Cerebellar nuclear complex (tissue), 1 donor: Measurements from ENCODE around the gene CCDC187.

Experiments used
- DNase-seq, 2 experiments: peaks; one replicate each; lab custom pipeline; 2025; lab: John Stamatoyannopoulos, UW

Gene CCDC187

GRCh38 chr9:136339173-136339957 is 35.5 kb upstream of the CCDC187 start:
- no peak for DNase-seq

DNA sequence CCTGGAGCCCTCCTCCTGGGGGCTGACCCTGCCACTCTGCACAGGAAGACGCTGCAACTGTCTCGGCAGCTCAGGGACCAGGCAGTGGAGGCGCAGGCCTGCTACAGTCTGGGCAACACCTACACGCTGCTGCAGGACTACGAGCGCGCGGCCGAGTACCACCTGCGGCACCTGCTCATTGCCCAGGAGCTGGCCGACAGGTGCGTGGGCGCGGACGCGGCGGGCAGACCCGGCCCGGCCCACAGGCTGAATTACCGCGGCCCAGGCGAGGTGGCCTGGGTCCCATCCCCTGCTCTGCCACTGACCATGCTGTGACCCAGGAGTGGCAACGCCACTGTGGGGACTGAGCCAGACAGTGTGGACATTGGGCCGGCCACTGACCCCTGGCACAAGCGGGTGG is 34.6 kb upstream of the CCDC187 start:
- DNase-seq = no peak

DNA sequence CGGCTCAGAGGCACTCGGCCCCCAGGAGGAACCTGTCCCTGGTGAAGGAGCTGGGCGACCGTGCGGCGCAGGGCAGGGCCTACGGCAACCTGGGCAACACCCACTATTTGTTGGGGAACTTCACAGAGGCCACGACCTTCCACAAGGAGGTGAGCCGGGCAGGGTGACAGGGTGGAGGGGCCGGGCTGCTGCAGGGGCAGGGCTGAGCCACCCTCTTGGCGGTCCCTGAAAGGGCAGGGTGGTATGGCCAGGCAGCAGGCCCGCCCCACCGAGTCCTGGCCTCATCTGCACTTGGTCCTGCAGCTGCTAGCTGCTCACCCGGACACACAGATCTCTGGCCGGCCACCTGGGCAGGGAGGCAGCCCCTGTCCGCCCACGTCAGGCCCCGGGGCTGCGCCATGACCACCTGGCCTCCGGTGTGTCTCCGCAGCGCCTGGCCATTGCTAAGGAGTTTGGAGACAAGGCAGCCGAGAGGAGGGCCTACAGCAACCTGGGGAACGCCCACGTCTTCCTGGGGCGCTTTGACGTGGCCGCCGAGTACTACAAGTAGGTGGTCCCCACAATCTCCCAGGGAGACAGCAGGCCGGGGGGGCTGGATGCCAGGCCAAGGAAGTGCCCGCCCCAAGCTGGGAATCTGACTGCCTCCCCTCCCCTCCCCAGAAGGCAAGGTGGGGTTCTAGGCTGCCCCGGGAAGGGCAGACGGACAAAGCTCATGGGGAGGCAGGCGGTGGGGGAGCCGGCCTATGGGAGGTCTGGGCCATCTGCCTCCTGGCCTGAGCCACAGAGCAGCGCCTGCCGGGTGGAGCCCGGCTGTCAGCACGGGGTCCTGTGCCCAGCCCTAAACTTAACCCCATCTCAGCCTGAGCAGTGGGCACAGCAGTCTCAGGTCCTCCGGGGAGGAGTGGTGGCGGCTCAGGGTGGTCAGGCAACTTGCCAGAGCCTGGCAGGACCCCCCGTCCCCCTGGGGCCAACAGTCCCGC is 33.8 kb upstream of the CCDC187 start:
- DNase-seq = no peak

DNA sequence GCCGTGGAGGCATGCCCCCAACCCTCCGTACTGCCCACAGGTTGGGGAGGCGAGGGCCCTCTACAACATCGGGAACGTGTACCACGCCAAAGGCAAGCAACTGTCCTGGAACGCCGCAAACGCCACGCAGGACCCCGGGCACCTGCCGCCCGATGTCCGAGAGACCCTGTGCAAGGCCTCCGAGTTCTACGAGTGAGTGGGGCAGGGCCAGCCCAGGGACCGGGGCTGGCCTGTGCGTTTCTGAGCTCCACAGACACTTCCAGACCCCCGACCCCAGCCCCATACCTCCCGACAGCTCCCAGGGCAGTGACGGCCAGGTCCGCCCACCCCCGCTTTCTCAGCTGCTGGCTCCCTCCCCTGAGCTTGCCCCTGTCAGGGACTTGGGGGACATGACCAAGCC is 33.0 kb upstream of the CCDC187 start:
- no peak for DNase-seq

- DNase-seq = no peak
Measured at GRCh38 chr9:136336156-136336870, 32.4 kb upstream of the CCDC187 start.

- DNase-seq = no peak
Measured at GRCh38 chr9:136335296-136336155, 31.6 kb upstream of the CCDC187 start.

- no peak for DNase-seq
Measured at GRCh38 chr9:136334541-136334940, 30.6 kb upstream of the CCDC187 start.

GRCh38 chr9:136333486-136333885 is 29.6 kb upstream of the CCDC187 start:
- DNase-seq = no peak

GRCh38 chr9:136333045-136333444 is 29.2 kb upstream of the CCDC187 start:
- DNase-seq = no peak

DNA sequence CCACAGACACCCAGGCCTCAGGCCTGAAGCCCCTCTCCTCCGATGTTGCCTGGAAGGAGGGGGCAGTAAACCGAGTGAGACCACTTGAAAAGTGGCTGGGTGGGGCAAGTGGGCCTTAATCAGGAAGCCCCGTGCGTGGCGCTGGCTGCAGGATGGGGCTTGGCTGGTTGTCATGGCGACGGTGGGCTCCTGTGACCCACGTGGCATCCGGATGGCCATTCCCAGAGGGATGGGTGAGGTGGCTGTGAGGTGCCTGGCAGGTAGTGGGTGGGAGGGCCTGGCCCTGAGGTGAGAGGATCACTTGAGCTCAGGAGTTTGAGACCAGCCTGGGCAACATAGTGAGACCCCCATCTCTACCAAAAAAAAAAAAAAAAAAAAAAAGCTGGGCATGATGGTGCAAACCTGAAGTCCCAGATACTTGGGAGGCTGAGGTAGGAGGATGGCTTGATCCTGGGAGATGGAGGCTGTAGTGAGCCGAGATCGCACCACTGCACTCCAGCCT is 28.6 kb upstream of the CCDC187 start:
- no peak for DNase-seq

DNA sequence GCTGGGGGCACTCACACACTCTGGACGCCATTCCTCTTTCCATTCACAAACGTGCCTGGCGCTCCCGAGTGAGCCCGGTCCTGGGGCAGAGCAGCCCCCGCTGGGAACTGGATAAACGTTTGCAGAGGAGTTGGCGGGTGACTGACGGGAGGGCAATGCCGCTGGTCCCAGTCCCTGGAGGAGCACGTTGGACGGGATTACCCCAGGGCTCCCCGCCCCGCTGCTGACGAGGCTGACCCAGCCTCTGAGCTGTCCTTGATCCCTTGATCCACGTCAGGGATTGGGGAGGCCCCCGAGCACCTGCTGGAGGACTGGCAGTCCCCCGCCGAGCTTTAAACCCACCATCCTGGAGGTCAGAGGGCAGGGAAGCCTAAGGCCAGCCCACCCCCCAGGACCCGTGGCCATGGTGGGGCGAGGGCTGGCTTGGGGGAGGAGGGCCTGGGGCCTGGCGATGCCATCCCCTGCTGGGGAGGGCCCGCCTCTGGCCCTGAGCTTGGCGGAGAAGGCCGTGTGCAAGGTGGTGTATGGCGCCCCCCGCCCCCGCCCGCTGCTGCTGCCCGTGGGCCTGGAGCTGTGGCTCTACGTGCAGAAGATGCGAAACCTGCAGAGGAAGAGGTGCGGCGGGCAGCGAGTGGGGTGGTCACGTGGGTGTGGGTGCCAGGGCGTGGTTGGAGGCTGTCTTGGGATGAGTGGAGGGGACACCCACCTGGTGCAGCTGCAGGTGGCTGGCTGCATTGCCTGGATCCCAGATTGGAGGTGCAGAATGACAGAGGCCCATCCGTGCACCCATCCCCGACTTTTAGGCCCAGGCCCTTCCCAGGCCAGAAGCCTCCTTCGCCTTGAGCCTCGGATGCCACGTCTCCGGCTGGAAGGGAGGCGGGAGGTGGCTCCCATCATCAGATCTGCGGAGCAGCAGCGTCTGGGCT is 27.9 kb upstream of the CCDC187 start:
- no peak for DNase-seq

DNA sequence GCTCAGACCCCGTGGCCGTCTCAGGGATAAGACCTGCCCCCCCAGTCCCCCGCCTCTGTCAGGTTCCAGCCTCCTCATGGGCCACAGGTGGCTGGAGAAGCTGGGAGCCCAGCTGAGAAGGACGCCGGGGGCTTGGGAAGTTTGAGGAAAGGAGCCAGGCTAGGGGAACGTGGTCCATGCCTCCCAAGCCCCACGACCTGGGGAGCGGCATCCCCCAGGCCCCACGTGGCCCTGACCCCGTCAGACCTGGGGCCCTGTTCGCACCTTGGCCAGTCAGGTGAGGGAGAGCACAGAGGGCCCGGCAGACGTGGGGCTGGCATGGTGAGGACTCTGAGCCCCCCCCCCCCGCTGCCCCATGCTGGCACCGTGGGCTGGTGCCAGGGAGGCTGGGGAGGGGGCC is 27.1 kb upstream of the CCDC187 start:
- no peak for DNase-seq

DNA sequence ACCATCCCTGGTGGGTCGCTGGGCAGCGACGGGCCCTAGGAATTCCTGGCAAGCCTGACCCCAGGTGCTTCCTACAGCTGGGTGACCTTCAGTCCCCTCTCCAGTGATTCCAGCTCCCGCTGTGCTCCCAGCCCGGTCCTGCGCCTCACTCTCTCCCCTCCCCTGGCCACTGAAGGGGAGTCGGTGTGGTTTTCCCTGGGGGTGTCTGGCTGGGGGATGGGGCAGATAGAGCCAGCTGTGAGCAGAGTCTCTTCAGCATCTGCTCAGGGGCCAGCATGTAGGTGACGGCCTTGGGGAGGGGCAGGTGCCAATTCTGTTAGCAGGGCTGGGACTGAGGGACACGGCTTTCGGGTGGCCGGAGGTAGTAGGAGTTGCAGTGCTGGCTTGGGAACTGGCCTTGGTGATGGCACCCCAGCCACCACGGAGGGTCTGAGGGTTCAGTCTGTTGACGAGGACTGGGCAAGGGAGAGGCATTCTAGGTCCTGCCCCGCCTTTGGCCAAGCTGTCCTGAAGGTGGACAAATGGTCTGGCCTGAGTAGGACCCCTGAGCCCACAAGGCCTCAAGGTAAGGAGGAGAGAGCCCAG is 26.6 kb upstream of the CCDC187 start:
- no peak for DNase-seq

DNA sequence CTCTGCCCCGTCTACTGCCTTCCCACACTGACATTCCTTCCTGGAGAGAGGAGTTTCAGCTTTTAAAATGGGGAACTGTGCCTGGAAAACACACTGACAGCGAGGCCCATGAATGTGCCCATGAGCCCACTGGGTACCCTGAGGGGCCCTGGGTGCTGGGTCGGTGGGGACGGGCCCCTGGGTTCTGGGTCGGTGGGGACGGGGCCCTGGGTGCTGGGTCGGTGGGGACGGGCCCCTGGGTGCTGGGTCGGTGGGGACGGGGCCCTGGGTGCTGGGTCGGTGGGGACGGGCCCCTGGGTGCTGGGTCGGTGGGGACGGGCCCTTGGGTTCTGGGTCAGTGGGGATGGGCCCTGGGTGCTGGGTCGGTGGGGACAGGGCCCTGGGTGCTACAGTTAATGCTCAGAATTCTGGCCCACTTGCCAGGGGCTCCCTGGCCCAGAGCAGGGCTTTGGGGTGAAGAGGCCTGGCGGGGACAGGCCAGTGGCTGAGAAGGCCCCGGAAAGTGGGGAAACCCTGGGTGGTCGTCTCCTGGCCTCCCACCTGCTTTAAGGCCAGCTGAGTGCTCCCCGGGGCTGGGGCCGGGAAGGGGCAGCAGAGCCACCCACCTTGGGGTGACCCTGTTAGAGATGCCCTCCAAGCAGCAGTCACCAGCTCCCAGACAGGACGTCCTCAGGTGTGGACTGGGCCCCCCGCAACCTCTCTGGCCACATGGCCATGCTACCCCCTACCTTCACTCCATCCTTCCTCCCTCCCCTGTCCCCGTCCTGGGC is 25.9 kb upstream of the CCDC187 start:
- DNase-seq = no peak

DNA sequence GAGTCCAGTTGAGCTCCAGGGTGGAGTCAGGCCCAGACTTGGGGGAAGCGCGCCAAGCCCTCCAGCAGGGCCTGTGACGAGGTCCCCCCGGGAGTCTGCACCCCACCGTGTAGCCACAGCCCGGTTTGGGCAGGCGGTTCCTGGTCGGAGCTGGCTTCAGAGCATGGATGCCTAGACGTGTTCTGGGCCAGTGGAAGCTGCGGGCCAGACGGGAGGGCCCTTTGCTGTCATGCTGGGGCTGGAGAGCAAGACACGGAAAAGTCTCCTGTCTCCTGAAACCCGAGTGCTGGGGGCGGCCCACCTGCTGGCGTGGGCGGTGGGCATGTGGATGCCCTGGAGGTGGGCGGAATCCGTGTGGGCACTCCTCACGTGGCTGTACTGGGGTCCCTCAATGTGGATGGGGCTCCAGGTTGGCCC is 25.3 kb upstream of the CCDC187 start:
- DNase-seq = no peak

GRCh38 chr9:136328622-136329041 is 24.7 kb upstream of the CCDC187 start:
- no peak for DNase-seq

DNA sequence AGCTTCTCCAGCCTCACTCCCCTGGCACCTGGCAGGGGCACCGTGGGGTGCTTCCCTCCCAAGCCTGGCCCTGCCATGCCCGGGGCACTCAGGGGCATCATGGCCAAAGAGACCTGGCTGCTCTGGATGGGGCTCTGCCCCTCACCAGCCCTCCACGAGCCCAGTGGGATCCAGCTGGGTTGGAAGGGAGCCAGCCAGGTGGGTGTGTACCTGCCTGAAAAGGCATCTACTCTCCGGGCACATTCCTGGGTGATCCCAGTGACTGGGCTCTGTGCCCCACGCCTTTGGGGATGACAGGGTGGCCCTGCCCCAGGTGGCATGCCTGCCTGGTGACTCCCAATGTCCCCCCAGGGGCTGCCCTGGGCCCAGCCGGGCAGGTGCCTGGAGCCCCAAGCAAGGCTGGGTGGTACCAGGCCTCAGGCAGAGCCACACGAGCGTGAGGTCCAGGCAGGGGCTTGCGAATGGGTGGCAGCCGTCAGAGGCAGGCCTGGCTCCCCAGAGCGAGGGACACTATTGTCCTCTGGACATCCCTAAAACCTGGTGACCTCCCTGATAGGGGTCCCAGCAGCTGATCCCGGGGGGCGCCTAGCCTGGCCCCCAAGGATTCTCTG is 24.2 kb upstream of the CCDC187 start:
- no peak for DNase-seq

- no peak for DNase-seq
Measured at GRCh38 chr9:136327304-136327974, 23.5 kb upstream of the CCDC187 start, which contains the start of gene GPSM1. Gene GPSM1, plus strand, starts transcription at chr9:136327539. Its CDS starts 157 bp downstream, at chr9:136327696.
